H1 (cell line): Measurements from ENCODE around the gene PHYHD1. TPM values are rescaled to one million over a fixed set of nuclear protein-coding genes. Genes with fewer than 3 reads are reported as not detected.

Experiments
- ATF3 ChIP-seq: IDR thresholded peaks from 2 replicates; pipeline ENCODE4 v1.6.1; 2011; ENCODE audit warnings: low read depth, mild to moderate bottlenecking, low read length; ENCODE audit not compliant: insufficient read depth
- GTF2F1 ChIP-seq: IDR thresholded peaks from 2 replicates; pipeline ENCODE4 v1.6.1; 2012; ENCODE audit warnings: low read depth, low read length, improper control_type of control experiment, borderline replicate concordance
- NANOG ChIP-seq: IDR thresholded peaks from 2 replicates; pipeline ENCODE4 v1.6.1; 2011; ENCODE audit warnings: low read length, low read depth, mild to moderate bottlenecking, inconsistent platforms; ENCODE audit not compliant: insufficient read depth, poor library complexity, severe bottlenecking
- NRF1 ChIP-seq: IDR thresholded peaks from 2 replicates; pipeline ENCODE4 v1.6.1; 2011; ENCODE audit warnings: mild to moderate bottlenecking, low read depth, low read length, improper control_type of control experiment
- SP1 ChIP-seq: IDR thresholded peaks from 2 replicates; pipeline ENCODE4 v1.6.1; 2011; ENCODE audit warnings: low read depth, low read length
- YY1 ChIP-seq: IDR thresholded peaks from 2 replicates; pipeline ENCODE4 v1.6.1; 2011; ENCODE audit warnings: low read depth, mild to moderate bottlenecking, low read length
- polyA plus RNA-seq, 7 experiments: library from polyadenylated mRNA; depleted of rRNA in 3 of 7; stranded (reverse) in 5 of 7; unstranded in 2 of 7; fragments of >200 nt in 5 of 7; fragments of 200-250 nt in 2 of 7; gene quantifications; 1 replicate in 5 of 7; 2 replicates in 1 of 7; 4 replicates in 1 of 7; pipeline versions ENCODE4 v1.2.1 to v1.2.3, GENCODE V29; 2011 to 2013; ENCODE audit warnings: missing spikeins in 2 of 7, mixed read lengths in 2 of 7
- total RNA-seq: library from RNA; stranded (reverse); fragmentation: NEBNext Ultra II Directional; extraction: Animal tissue kit (Norgen Biotek cat#: 25700); gene quantifications from 2 replicates; pipeline ENCODE4 v1.2.1, GENCODE V29; 2021
- TF ChIP-seq, protein P1 (sequence below): fragments of 300-600 bp; sonication (generic); IDR thresholded peaks from 2 replicates; pipeline ENCODE4 v1.7.1; 2012; ENCODE audit warnings: low read length, moderate library complexity, mild to moderate bottlenecking, inconsistent platforms; ENCODE audit not compliant: insufficient replicate concordance
- TF ChIP-seq, protein P2 (sequence below): IDR thresholded peaks from 2 replicates; pipeline ENCODE4 v1.6.1; 2012; ENCODE audit warnings: low read length, inconsistent platforms

Gene PHYHD1
- total and polyA plus RNA-seq, 2 of the 8 experiments (the other 6 are each of a cell fraction or from before 2014, with no cell fraction given) = 14.1 to 25.6 TPM

DNA sequence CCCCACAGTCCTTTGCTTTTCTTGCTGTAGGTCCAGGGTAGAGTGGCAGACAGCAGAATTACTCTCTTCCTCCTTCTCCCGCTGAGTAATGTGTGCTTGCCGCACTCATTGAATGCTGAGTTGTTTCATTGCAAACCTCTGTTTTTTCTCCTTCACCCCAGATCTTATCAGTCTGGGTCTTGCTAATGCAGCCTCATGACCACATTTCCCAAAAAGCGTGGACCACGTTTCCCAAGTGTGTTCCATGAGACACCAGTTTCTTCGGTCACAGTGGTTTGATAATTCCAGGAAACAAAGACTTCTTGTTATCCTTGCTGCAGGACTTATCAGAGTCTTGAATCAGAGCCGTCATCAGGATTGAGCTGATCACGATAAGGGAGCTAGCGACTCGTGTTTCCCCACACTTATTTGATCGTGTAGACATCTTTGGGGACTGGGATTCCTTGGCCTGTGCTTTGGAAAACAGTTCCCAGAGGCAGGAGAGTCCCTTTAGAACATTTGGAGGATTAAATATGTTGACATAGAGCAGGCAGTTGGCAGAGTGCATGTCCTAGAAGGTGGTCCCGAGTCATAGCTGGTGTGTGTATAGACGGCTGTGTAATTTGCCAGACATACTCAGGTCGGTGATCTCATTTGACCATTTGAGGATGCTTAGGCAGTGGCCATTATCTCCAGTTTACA lies 34.4 kb upstream of the PHYHD1 start (continued):
- TF ChIP-seq, protein P1, sequence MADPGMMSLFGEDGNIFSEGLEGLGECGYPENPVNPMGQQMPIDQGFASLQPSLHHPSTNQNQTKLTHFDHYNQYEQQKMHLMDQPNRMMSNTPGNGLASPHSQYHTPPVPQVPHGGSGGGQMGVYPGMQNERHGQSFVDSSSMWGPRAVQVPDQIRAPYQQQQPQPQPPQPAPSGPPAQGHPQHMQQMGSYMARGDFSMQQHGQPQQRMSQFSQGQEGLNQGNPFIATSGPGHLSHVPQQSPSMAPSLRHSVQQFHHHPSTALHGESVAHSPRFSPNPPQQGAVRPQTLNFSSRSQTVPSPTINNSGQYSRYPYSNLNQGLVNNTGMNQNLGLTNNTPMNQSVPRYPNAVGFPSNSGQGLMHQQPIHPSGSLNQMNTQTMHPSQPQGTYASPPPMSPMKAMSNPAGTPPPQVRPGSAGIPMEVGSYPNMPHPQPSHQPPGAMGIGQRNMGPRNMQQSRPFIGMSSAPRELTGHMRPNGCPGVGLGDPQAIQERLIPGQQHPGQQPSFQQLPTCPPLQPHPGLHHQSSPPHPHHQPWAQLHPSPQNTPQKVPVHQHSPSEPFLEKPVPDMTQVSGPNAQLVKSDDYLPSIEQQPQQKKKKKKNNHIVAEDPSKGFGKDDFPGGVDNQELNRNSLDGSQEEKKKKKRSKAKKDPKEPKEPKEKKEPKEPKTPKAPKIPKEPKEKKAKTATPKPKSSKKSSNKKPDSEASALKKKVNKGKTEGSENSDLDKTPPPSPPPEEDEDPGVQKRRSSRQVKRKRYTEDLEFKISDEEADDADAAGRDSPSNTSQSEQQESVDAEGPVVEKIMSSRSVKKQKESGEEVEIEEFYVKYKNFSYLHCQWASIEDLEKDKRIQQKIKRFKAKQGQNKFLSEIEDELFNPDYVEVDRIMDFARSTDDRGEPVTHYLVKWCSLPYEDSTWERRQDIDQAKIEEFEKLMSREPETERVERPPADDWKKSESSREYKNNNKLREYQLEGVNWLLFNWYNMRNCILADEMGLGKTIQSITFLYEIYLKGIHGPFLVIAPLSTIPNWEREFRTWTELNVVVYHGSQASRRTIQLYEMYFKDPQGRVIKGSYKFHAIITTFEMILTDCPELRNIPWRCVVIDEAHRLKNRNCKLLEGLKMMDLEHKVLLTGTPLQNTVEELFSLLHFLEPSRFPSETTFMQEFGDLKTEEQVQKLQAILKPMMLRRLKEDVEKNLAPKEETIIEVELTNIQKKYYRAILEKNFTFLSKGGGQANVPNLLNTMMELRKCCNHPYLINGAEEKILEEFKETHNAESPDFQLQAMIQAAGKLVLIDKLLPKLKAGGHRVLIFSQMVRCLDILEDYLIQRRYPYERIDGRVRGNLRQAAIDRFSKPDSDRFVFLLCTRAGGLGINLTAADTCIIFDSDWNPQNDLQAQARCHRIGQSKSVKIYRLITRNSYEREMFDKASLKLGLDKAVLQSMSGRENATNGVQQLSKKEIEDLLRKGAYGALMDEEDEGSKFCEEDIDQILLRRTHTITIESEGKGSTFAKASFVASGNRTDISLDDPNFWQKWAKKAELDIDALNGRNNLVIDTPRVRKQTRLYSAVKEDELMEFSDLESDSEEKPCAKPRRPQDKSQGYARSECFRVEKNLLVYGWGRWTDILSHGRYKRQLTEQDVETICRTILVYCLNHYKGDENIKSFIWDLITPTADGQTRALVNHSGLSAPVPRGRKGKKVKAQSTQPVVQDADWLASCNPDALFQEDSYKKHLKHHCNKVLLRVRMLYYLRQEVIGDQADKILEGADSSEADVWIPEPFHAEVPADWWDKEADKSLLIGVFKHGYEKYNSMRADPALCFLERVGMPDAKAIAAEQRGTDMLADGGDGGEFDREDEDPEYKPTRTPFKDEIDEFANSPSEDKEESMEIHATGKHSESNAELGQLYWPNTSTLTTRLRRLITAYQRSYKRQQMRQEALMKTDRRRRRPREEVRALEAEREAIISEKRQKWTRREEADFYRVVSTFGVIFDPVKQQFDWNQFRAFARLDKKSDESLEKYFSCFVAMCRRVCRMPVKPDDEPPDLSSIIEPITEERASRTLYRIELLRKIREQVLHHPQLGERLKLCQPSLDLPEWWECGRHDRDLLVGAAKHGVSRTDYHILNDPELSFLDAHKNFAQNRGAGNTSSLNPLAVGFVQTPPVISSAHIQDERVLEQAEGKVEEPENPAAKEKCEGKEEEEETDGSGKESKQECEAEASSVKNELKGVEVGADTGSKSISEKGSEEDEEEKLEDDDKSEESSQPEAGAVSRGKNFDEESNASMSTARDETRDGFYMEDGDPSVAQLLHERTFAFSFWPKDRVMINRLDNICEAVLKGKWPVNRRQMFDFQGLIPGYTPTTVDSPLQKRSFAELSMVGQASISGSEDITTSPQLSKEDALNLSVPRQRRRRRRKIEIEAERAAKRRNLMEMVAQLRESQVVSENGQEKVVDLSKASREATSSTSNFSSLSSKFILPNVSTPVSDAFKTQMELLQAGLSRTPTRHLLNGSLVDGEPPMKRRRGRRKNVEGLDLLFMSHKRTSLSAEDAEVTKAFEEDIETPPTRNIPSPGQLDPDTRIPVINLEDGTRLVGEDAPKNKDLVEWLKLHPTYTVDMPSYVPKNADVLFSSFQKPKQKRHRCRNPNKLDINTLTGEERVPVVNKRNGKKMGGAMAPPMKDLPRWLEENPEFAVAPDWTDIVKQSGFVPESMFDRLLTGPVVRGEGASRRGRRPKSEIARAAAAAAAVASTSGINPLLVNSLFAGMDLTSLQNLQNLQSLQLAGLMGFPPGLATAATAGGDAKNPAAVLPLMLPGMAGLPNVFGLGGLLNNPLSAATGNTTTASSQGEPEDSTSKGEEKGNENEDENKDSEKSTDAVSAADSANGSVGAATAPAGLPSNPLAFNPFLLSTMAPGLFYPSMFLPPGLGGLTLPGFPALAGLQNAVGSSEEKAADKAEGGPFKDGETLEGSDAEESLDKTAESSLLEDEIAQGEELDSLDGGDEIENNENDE = no peak
- TF ChIP-seq ATF3 (no peak), NANOG (no peak), NRF1 (no peak), GTF2F1 (no peak), SP1 (no peak), YY1 (no peak)
- TF ChIP-seq, protein P2, sequence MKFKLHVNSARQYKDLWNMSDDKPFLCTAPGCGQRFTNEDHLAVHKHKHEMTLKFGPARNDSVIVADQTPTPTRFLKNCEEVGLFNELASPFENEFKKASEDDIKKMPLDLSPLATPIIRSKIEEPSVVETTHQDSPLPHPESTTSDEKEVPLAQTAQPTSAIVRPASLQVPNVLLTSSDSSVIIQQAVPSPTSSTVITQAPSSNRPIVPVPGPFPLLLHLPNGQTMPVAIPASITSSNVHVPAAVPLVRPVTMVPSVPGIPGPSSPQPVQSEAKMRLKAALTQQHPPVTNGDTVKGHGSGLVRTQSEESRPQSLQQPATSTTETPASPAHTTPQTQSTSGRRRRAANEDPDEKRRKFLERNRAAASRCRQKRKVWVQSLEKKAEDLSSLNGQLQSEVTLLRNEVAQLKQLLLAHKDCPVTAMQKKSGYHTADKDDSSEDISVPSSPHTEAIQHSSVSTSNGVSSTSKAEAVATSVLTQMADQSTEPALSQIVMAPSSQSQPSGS = no peak
